ENCODE measurements around the gene APCDD1.
"Not testable (repeated sequence)": the region's sequence is repeated elsewhere in the genome, so short reads cannot be mapped to it uniquely, and the experiment has no call there.

Gene APCDD1

DNA sequence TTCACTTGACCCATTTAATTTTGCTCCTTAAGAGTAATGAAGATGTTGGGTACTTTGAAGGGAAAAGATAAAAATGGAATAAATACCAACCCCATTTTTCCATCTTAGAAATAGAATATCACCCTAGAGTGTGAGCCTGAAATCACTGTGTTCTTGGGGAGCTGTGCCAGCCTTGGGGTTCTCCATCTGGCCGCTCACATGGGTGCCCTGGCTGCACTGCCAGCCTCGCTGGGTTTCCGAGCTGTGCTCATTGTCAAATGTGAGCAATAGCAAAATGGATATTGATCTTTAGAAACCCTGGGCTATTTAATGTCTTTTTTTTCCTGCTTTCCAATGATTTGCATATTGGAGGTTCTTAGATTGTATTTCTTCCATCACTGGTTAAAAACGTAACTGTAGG, 9.3 kb downstream of the APCDD1 start:
- H3K27ac ChIP-seq = no peak overlapping the region
- no peak for TF ChIP-seq ZFX (IDR thresholded peaks at IDR 0.05; ENCODE audit: borderline replicate concordance)
- no peak for TF ChIP-seq CTCF (IDR thresholded peaks at IDR 0.05)

DNA sequence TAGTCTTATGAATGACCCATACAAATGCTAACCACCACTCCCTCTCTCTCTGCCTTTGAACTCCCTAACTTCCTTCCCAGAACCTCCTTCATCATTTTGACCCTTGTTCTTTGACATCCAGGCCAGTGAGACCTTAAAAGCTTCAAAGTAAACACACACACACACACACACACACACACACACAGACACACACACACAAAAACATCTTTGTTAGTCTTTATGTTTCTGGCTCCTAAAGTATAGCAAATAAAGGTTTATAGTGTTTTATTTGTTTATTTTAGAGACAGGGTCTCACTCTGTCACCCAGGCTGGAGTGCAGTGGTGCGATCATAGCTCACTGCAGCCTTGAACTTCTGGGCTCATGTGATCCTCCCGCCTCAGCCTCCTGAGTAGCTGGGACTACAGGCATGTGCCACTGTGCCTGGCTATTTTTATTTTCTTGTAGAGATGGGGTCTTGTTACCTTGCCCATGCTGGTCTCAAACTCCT, 9.8 kb downstream of the APCDD1 start:
- H3K27ac ChIP-seq = not testable (repeated sequence)

GRCh38 chr18:10465174-10465939, 10.9 kb downstream of the APCDD1 start:
- TF ChIP-seq CTCF (IDR thresholded peaks at IDR 0.05) (no peak), ZFX (IDR thresholded peaks at IDR 0.05; ENCODE audit: borderline replicate concordance) (no peak)
- no peak overlapping the region for H3K27ac ChIP-seq

DNA sequence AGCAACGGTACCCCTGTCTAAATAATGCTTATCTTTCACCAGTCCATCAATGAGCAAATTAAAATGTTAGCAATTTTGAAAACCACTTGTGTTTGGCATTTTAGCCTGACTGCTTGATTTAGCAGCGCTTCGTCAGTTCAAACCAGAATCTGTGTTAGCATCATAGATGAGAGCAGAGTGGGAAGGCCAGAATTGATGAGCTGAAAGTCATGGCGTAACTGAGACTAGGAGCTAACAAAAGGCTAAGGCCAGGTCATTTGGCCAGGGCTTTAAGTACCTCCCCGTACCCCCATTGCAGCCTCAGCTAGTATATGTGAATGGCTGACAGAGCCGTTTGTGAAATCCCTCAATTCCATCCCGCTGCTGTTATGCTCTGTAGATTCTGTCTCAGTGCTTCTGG, 16.0 kb downstream of the APCDD1 start:
- TF ChIP-seq CTCF (IDR thresholded peaks at IDR 0.05) = no peak
- TF ChIP-seq ZFX (IDR thresholded peaks at IDR 0.05; ENCODE audit: borderline replicate concordance) = no peak
- no peak overlapping the region for H3K27ac ChIP-seq

- H3K27ac ChIP-seq = no peak overlapping the region
- TF ChIP-seq ZFX (IDR thresholded peaks at IDR 0.05; ENCODE audit: borderline replicate concordance) (no peak), CTCF (IDR thresholded peaks at IDR 0.05) (no peak)
Observed at GRCh38 chr18:10471574-10471973, 17.1 kb downstream of the APCDD1 start.

DNA sequence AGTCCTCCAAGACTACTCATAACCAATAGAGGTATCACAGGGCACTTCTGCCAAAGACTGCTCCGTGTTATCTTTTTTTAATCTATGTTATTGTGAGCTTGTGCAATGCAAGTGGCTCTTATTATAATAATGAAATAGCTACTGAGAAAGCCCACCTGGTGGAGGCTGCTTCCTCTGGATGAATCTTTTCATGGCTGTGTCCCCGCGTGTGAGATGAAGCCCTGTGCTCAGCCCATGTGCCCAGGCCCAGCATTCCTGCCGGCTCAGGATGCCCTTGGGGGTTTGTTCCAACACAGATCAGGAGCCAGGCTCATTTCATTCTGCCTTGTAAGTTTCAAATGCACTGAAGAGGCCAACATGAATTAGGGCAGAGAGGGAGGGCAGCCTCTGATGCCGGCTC, 18.7 kb downstream of the APCDD1 start:
- no peak for TF ChIP-seq ZFX (IDR thresholded peaks at IDR 0.05; ENCODE audit: borderline replicate concordance)
- H3K27ac ChIP-seq = no peak overlapping the region

DNA sequence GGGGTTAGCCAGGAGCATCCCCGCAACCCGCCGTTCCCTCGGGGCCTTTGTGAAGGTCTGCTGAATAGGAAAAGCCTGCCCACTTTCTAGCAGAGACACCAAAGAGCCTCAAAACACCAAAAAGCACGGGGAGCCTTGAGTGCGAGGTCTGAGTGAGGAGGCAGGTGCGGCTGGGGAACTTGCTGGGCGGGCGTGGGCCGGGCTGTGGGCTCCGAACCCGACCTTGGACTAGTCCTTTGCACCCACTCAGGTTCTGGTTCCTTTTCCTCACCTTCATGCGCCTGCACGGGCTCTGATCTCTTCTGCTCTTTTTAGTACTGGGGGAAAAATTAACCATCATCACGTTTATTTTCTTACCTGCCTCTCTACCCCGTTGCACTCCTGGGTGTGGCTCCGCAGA, 19.9 kb downstream of the APCDD1 start:
- TF ChIP-seq CTCF (IDR thresholded peaks at IDR 0.05) = no peak
- TF ChIP-seq ZFX (IDR thresholded peaks at IDR 0.05; ENCODE audit: borderline replicate concordance) = no peak
- H3K27ac ChIP-seq = no peak overlapping the region

- TF ChIP-seq CTCF (IDR thresholded peaks at IDR 0.05) = no peak
- TF ChIP-seq ZFX (IDR thresholded peaks at IDR 0.05; ENCODE audit: borderline replicate concordance) = no peak
- H3K27ac ChIP-seq = no peak overlapping the region
Observed at GRCh38 chr18:10475276-10475653, 20.8 kb downstream of the APCDD1 start.
